HG03442 (cell line): ENCODE results near the gene PLA2G4C.

Experiments used
- ATAC-seq: cut with Tn5 transposase; IDR thresholded peaks from one replicate; pipeline ENCODE4 v1.9.1; 2021; ENCODE audit warnings: mild to moderate bottlenecking, moderate library complexity; ENCODE audit not compliant: unreplicated experiment

PLA2G4C gene

GRCh38 chr19:48061401-48062344 is 48.9 kb downstream of the PLA2G4C start:
- ATAC-seq = no peak

- no peak for ATAC-seq
Measured at GRCh38 chr19:48060381-48060780, 50.2 kb downstream of the PLA2G4C start.

- ATAC-seq = no peak
Measured at GRCh38 chr19:48059331-48059730, 51.3 kb downstream of the PLA2G4C start.

- no peak for ATAC-seq
Measured at GRCh38 chr19:48053856-48054255, 56.8 kb downstream of the PLA2G4C start.

- no peak for ATAC-seq
Measured at GRCh38 chr19:48053076-48053475, 57.5 kb downstream of the PLA2G4C start.

GRCh38 chr19:48051335-48052033 is 59.1 kb downstream of the PLA2G4C start:
- no peak for ATAC-seq

- no peak for ATAC-seq
Measured at GRCh38 chr19:48044561-48044960, 66.1 kb downstream of the PLA2G4C start.

GRCh38 chr19:48043675-48044258 is 66.8 kb downstream of the PLA2G4C start, which contains the start of gene CABP5:
Gene CABP5 (minus strand): TSS chr19:48044079. CDS start chr19:48043922, 157 bp downstream.
- no peak for ATAC-seq

GRCh38 chr19:48041877-48042580 is 68.6 kb downstream of the PLA2G4C start:
- no peak for ATAC-seq

- no peak for ATAC-seq
Measured at GRCh38 chr19:48036765-48037164, 73.9 kb downstream of the PLA2G4C start.

- no peak for ATAC-seq
Measured at GRCh38 chr19:48033604-48034003, 77.0 kb downstream of the PLA2G4C start.

GRCh38 chr19:48030073-48030472 is 80.5 kb downstream of the PLA2G4C start:
- no peak for ATAC-seq

- no peak for ATAC-seq
Measured at GRCh38 chr19:48029431-48029830, 81.2 kb downstream of the PLA2G4C start.

- ATAC-seq = no peak
Measured at GRCh38 chr19:48025480-48025879, 85.1 kb downstream of the PLA2G4C start.

- ATAC-seq = no peak
Measured at GRCh38 chr19:48023518-48023917, 87.1 kb downstream of the PLA2G4C start.

- no peak for ATAC-seq
Measured at GRCh38 chr19:48023011-48023410, 87.6 kb downstream of the PLA2G4C start.

GRCh38 chr19:48020686-48021085 is 89.9 kb downstream of the PLA2G4C start:
- ATAC-seq = no peak

- no peak for ATAC-seq
Measured at GRCh38 chr19:48010932-48011758, 99.5 kb downstream of the PLA2G4C start.

- no peak for ATAC-seq
Measured at GRCh38 chr19:48006762-48007161, 103.9 kb downstream of the PLA2G4C start.

- no peak for ATAC-seq
Measured at GRCh38 chr19:48004236-48004635, 106.4 kb downstream of the PLA2G4C start.
